IPS DF 19.7 (cell line): Measurements from ENCODE around the gene LEFTY1.
"Not testable (repeated sequence)": the region's sequence is repeated elsewhere in the genome, so short reads cannot be mapped to it uniquely, and the experiment has no call there.

Experiments
- DNase-seq: peaks from one replicate; pipeline ENCODE4 v3.0.0-alpha.2; 2013; ENCODE audit warnings: low read depth, low spot score

The LEFTY1 gene

DNA sequence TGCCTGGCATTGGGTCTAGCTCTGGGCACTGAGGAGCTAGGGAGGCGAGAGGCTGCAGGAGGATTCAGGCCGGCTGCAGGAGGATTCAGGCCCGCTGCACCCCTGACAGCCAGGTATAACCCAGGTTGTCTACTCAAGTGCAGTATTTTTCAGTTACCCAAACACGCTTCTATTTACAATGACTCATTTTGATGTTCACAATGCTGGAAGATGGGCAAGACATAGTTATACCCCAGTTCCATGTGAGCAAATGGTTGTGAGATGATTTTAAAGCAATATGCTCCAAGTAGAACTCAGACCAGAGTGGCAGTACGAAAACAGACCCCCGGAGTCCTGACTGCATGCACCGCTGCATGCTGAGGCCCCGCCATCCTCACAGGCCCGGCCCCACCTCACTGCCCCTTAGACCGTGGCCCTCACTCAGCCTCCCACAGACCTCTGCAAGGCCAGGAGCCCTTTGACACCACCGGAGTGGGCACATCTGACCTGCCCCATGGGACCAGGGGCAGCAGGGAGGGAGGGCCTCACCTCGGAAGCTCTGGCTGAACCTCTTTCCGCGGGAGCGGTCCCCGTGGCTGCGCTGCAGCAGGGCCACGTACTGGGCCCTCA is 553 bp downstream of the LEFTY1 start:
- no peak for DNase-seq

DNA sequence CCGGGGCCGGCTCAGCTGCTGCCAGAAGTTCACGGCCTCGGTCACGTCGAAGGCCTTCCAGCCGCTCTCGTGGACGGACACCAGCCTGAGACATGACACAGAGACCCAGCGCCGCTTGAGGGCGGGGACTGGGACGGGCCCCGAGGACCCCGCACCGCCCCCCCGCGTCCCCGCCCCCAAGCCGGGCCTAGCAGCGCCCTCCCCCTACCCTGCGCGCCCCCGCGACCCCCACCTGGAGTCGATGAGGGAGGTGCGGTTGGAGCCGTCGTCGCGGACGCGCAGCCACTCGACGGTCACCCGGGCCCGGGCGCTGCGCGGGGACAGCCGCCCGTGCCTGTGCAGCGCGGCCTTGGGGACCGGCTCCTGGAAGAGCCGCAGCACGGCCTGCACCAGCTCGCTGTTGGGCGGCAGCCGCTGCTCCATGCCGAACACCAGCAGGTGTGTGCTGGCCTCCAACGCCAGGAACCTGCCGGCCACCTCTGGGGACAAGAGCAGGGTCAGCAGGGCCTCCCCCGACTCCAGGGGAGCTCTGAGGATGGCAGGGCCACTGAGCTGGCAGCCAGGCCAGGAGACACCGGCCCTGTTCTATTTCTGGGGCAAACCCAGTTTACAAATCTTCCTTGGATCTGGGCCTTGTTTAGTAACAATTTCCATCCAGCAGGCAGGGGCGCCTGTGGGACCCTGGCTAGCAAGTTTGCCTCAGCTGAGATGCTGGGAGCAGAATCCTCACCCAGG is 1.2 kb downstream of the LEFTY1 start:
- not testable (repeated sequence) for DNase-seq

- no peak for DNase-seq
Observed at GRCh38 chr1:225887030-225887314, 2.0 kb downstream of the LEFTY1 start.

- no peak for DNase-seq
Observed at GRCh38 chr1:225886159-225887029, 2.6 kb downstream of the LEFTY1 start.

DNA sequence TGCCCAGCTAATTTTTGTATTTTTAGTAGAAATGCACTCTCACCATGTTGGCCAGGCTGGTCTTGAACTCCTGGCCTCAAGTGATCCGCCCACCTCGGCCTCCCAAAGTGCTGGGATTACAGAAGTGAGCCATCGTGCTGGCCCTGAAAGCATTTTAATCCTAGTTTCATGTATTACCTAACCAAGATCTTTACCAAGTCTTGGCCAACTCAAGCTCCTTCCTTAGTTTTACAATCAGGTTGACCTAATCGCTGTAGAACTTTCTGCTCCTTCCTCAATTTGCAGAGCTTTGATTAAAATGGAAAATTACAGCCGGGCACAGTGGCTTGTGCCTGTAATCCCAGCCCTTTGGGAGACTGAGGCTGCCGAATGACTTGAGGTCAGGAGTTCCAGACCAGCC is 3.6 kb downstream of the LEFTY1 start:
- no peak for DNase-seq

DNA sequence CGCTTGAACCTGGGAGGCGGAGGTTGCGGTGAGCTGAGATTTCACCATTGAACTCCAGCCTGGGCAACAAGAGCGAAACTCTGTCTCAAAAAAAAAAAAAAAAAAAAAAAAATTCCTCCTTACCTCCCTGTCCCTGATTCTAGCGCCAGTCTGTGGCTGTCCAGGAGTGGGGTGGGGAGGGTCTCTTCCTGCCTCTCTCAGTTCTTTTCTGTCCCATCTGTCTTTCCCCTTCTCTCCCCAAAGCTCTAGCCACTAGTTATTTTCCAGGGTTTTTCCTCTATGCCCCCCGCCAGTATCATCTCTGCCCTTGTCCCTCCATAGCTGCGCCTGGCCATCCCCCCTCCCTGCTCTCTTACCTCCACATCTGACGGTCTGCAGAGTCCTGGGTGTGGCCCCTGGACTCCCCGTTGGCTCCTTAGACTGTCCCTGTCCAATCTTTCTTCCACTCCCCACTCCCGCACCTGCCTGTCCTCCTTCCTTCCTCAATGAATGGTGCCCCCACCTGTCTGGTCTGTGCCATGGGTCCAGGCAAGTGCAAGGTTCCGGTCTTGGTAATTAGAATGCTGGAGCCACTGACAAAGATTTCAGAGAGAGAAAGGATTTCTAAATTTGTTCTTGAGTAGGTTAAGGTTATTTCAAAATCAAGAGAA is 5.2 kb downstream of the LEFTY1 start:
- DNase-seq = no peak

GRCh38 chr1:225882694-225883615 is 6.0 kb downstream of the LEFTY1 start:
- DNase-seq = no peak

GRCh38 chr1:225881959-225882693 is 6.8 kb downstream of the LEFTY1 start, which contains the start of gene TMEM63A:
TSS of gene TMEM63A (minus strand) at chr1:225882380. CDS start at chr1:225877580, 4,800 bp downstream.
- no peak for DNase-seq

DNA sequence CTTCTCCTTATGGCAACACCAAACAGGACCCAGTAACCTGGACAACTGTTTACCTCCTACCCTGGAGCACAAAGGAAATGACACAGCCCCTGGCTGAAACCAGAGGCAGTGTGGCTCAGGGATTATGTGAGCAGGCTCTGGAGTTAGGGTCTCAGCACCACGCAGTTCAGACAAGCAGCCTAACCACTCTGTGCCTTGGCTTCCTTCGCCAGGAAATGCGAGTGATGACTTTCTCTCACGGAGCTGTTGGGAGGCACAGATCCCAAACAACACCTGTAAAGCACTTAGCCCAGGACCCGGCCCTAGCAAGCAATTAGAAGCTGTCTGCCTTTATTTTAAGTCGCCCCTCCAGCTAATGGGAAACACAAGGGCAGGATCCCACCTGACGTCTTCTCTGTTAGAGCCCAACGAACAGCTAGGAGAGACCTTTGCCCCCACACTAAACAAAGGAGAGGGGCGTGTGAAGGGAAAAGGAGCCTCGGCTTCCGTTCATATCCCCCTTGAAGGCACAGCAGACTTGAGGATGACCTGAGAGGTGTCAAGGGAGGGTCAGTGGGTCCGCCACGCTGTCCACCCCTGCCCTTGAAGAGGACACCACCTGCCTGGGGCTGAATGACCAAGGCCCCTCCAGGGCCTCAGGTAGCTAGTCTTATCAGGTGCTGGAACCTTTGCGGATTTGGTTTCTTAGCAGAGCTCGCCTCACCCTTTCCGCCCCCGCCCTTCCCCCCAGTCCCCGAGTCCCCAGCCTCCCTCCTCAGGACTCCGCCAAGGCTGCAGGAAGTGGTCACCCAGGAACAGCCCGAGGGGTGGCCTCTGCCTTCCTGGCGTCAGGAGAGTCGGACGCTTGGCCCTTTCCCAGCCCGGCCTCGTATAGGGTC is 7.6 kb downstream of the LEFTY1 start:
- DNase-seq = no peak

DNA sequence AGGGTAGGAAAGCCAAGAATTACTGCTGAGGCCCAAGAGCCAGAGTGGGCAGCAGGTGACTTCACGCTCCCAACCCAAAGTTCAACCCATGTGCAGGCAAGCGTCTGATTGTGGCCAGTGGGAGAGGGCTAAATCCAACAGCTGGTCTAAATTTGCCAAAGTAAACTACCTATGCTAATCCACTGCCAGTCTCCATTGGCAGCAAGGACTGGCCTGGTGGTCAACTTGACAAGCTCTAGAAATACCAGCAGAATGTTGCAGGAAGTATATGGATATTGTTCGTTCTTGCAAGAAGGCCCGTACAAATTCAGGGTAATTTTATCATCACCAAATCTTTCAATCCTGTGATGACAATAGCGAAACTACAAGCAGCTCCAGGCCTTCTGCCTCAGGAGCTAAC is 8.3 kb downstream of the LEFTY1 start:
- no peak for DNase-seq

GRCh38 chr1:225880222-225880588 is 8.7 kb downstream of the LEFTY1 start:
- DNase-seq = no peak

DNA sequence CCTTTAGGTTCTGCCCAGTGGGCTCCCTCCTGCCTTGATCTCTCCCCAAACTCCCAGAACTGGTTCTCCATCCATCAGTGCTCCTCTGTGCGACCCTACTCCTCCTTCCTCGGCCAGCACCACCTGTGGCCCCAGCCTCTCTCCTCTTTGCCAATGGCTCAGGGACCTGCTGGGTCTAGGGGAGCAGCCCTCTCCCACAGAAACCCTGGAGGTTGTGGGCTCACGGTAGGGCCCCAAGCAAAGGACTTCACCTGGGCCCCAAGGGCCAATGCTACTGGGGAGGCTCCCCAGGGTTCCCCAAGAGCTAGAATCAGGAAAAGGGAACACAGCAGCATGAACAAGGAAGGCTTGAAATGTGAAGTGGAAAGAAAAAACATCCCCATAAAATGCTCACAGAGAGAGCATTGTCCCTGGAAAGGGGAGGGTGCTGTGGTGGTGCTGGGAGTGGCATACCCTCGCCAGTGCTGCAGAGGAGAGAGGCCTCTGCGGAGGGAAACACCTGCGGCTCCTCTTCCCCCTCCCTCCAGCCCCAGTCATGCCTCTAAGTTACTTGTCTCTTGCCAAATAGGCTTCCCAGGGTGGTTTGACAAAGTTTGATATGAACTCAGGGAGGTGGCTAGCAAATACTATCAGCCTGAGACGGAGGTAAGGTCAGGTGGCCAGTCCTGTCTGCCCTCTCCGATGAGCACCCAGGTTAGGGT is 9.3 kb downstream of the LEFTY1 start:
- no peak for DNase-seq

GRCh38 chr1:225878282-225878681 is 10.7 kb downstream of the LEFTY1 start:
- no peak for DNase-seq

DNA sequence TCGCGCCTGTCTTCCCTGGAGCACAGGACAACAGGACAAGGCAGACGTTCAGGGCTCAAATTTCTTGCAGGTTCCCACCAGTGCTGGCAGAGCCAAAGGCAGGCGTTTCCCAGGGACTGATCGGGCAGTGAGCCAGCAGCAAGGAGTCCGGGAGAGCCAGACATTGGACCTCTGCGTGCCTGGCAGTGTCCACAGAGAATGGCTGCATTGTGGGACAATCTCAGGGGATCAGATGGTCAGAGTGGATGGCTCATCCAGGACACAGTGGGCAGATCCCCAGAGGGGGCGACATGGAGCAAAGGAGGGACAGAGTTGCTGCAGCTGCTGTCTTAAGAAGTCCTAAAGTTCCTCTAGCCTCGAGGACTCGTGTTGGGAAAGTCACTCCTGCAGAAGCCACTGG is 11.4 kb downstream of the LEFTY1 start:
- no peak for DNase-seq

DNA sequence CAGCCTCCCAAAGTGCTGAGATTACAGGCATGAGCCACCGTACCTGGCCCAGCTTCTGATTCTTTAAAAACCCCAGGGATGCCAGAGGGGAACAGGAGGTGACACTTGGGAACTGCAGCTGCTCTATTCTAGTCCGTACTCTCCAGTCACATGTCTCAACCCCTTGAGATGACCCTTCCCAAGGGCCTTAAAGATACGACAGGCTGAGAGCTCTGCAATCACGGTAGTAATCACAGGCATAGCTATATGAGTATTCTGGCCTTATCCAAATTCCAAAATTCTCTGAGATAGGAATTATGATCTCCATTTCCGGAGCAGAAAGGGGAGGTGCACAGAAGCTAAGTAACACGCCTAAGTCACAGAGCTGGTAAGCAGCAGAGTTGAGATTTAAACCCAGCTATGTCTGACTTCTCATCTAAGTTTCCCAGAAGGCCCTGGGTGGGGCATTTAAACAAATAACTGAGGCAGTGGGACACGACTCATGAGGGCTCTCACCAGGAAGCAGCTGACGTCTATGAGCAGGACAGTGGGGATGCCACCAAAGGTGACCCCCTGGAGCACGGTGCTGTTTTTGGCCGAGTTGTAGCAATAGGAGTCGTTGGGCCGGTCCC is 11.9 kb downstream of the LEFTY1 start:
- no peak for DNase-seq

DNA sequence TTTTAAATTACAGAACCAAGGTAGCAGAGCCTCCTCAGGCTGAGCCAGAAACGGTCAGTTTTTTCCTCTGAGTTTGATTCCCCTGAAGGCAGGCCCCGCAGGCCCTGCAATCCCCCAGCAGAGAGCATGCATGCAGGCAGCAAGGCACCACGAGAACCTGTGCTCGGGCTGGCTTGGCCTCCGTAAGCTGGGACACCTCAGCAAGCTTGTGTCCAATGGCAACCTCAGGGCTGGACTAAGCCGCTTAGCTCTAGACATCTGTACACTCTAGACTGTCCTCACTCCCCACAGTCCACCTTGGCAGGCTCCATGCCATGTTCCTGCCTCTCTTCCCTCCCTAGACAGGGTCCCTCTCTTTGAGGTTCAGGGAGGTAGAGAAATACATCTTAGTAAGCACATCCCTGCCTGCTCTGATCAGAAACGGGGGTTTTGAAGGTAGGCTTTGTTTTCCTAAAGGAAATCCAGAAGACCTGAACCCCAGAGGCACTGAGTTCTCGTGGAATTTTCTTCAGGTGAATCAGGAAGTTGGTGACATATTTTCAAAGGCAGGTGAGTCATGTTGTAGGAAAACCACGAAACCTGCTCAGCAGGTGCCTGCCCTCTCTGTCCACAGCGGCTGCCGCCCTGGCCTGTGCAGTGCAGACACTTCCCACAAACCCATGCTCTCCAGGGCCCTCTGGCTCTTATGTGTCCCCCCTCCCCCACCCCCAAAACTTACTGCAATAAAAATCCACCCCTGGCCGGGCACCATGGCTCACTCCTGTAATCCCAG is 13.7 kb downstream of the LEFTY1 start:
- DNase-seq = no peak

- DNase-seq = no peak
Observed at GRCh38 chr1:225874431-225874830, 14.5 kb downstream of the LEFTY1 start.
